ENCODE data around the gene RTN4IP1.
A peak's percentile ranks its signal among the peaks of the same experiment; 100 is the strongest.
"Not testable (repeated sequence)": the region's sequence is repeated elsewhere in the genome, so short reads cannot be mapped to it uniquely, and the experiment has no call there.

RTN4IP1 gene

DNA sequence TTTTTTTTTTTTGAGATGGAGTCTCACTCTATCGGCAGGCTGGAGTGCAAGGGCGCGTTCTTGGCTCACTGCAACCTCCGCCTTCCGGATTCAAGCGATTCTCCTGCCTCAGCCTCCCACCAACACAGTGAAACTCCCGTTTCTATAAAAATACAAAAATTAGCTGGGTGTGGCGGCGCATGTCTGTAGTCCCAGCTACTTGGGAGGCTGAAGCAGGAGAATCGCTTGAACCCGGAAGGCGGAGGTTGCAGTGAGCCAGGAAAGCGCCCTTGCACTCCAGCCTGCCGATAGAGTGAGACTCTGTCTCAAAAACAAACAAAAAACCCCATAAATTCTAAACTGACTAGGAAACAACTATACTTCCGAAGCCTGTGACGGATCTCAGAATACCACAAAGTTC is 1.5 kb downstream of the RTN4IP1 start:
- not testable (repeated sequence) for DNase-seq

DNA sequence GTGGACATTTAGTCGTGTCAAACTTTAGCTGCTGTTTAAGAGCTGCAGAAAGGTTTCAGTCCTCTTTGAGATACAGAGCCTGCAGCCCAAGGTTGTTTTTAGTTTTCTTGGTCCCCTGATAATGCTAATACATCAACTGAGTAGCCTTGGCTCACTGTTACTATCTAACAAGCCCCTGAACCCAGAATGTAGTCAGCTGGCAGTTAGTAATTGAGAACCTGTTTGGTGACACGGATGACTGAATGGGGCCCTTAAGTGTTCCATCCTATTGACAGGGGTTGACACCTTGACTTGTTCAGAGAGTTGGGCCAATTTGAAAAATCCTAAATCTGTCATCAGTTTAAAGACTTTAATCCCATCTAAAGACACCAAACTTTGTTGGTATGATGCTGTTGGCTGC is 2.8 kb downstream of the RTN4IP1 start:
- DNase-seq, result no peak

DNA sequence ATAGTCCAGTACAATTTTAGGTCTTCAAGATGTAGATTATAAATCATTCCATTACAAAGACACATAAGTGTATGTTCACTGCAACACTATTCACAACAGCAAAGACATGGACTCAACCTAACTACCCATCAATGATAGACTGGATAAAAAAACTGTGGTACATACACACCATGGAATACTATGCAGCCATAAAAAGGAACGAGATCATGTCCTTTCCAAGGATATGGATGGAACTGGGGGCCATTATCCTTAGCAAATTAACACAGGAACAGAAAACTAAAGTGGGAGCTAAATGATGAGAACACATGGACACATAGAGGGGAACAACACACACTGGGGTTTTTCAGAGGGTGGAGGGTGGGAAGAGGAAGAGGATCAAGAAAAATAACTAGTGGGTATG is 6.3 kb downstream of the RTN4IP1 start:
- no peak for DNase-seq

DNA sequence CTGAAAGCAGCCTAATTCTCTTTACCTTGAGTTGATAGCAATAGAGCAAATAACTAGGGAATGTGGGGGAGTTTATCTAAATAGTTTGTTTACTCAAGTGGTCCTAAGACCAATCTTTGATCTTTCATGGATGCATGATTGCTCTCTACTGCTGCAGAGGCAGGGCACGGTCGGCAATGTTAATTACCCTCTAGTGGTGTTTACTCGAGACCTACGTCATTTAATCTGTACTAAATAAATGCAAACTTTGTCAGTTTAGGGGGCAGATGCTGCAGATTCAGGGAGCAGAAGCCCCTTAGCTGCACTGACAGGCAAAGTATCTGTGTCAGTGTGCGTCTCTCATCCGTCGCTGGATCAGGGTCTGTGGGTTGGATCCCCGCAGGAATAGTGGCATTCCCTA is 6.9 kb downstream of the RTN4IP1 start:
- DNase-seq, result no peak

DNA sequence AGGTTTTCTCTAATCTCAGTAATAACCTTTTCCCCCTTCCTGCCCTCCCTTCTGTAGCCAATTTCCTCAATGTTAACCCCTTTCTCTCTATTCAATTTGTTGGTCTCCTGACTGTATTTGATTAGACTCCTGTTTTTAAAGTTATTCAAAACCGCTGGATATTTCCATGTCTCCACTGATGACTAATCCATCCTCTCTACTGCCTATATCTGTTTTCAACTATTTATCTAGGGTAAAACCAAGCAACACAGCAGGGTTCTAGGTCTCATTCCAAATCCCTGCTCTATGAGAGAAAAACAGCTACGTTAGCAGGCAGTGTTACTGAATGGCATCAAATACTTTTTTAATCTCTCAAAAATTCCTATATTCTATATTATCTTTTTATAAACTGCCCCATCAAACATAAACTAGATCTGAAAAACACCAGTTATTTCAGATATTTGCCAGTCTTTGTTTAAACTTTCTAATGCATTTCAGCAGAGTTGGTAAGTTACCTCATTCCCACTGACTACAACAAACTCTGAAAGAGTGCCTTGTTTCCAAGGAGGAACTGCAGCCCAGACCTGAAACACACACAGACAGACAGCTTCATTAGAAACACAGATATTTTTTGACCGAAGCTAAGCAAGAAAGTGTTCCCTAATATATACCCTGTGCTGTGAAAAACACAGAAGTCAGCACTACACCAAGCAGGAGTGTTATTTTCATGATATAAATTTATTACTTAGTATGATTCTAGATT is 8.2 kb downstream of the RTN4IP1 start:
- DNase-seq, result no peak

DNA sequence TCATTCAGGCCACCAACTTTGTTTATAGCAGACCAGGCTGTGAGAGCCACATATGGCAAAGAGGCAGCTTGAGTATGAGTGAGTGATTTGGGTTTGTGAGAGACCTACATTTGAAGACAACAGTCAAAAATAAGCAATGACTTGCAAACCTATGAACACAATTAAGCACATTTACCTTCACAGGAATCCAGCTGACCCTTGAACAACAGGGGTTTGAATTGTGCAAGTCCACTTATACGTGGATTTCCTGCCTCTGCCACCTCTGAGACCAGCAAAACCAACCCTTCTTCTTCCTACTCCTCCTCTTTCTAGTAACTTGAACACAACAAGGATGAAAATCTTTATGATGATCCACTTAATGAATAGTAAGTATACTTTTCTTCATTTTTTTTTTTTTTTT is 10.1 kb downstream of the RTN4IP1 start:
- DNase-seq, result no peak

DNA sequence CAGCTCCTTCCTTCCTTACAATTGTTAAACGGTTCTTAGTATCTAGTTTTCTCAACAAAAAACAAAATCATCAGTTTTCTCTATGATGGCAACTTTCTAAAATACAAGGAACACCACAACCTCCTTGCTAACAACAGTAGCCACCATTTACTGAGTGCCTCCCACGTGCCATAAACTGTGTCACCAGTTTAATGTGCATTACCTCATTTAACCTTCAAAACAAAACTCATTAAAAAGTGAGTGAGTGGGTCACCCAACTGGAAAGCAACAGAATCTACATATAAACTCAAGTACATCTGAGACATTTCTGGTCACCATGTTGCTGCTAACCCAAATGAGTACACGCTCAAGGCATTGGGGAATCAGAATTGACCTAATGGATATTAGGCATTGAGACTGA is 11.0 kb downstream of the RTN4IP1 start:
- DNase-seq, result no peak

DNA sequence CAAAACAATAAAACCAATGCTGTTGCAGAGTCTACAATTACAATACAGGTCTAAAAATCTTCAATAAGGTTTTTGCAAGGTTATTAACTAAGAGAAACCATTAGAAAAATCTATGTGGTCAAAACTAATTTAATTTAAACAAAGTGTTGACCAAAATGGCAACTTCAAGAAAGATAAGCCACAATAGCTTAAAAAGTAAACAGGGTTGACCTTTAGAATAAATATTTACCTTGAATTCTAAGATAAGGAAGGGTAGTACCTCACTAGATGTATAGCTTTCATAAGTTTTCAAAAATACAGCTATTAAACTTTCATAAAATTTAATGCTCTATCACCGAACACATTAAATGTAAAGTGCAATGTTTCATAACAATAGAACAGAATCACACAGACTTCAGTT is 11.4 kb downstream of the RTN4IP1 start:
- no peak for DNase-seq

DNA sequence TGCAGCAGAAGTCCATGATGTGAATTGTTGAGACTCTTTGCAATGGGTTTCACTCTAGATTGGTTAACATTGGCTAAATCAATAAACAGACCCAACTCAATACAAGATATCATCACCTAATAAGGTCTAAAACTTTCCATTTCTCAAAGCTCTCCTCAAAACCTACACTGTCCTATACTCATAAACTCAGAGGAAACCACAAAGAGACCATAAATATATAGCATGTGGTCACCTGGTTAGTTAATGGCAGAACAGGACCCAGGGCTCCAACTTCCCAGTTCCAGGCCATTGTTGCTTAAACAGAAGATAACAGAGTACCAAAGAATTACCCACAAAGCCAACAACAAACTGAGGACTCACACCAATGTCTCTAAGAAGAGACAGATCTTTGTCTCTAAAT is 12.0 kb downstream of the RTN4IP1 start:
- DNase-seq, result no peak

DNA sequence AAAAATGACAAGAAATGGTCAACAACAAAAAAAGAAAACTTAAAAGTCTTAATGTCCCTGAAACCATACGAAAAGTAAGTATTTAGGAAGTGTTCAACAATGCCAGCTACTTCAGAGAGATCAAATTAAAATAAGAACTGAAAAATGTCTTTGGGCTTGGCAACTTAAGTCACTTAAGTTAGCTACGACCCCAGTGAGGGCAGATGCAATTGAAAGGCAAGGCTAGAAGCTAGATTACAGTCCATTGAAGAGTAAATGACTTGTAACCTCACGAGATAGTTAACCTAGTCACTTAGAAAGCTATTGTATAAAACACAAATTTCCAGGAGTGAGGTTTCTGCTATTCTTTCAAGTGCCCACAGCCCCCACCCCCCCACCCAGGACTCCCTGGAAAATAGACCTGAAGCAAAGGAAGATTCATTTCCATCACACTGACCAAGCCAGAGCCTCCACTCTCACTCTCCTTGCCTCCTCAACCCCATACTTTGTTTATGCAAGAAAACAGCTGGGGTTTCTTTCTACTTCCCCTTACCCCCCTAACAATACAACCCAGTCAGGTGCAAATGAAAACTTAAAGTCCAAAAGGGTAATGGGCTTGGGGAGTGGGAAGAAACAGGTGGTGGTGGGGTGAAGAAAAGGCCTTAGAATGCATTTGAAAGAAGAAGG is 14.6 kb downstream of the RTN4IP1 start:
- no peak for DNase-seq

DNA sequence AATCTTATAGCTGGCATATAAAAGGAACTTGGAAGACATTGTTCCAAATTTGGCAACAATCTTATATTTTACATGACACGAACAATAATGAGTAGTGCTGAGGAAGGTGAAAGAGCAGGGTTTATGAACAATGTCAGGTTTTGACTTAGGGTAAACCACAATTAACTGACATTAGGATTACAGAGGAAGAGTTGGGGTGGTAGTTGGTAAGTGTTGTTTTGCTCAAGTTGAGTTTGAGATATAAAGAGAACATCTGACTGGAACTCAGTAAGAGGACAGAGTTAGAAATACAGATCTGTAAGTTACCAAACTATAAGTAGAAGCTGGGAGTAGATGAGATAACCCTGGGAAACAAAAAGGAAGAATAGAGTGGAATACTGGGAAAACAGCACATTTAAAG is 15.1 kb downstream of the RTN4IP1 start:
- DNase-seq, result no peak

DNA sequence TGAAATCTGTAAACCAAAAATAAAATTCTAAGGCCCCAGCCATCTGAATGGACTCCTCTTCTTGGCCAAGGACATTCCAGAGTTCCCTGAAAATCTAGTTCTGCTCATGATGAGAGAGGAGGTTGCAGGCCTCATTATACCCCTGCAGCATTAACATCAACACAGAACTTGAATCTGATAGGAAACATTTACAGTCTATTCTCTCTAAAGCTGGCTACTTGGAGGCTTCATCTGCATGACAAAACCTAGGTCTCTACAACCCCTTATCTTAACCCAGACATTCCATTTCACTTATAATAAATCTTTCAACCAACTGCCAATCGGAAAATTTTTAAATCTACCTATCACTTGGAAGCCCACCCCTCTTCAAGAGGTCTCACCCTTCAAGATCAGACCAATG is 15.7 kb downstream of the RTN4IP1 start:
- no peak for DNase-seq

DNA sequence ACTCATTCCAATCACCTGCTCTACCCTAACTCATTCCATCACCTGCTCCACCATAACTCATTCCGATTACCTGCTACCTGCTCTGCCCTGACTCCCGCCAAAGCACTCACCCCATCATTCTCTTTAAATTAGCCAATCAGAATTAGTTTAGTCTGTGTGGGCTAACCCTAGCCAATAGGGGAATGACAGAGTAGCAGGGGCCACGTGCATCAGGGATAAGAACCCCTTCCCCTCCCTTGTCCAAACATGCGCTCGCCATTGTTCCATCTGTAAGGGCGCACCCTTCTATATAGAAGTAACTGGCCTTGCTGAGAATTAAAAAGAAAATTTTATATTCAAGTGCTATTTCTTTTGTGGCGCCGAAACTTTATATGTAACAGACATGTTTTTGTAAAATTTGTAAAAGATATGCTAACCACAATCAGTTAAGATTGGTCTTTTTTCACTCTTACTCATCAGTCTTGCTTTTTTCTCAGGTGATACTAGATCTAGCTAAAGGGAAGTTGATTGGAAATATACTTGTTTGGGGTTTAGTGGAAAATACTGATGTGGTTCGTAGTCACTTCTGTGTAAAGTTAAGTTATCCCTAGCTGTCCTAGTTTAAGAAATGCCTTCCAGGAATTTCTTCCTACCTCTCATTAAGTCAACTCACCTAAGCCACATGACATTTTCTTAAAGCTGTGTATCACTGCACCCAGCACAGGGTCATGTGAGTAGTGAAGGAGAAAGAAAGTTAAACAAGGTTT is 16.5 kb downstream of the RTN4IP1 start:
- no peak for DNase-seq

DNA sequence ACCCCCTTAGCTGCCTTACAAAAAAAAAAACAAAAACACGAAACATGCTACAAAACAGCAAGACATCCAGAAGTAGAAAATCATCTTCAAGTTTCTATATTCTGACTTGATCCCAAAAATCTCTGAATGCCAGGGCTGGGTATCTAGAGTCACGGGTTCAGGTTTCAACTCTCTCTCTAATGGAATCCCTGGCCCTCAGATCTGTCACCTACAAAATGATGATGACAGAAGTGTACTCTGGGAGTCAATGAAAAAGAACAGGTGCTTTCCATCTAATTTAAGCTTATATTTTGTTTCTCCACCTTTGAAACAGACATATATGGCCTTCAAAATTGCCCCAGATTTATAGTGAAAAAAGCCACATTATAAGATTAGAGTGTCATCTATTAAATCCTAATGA is 18.3 kb downstream of the RTN4IP1 start:
- DNase-seq, result no peak

DNA sequence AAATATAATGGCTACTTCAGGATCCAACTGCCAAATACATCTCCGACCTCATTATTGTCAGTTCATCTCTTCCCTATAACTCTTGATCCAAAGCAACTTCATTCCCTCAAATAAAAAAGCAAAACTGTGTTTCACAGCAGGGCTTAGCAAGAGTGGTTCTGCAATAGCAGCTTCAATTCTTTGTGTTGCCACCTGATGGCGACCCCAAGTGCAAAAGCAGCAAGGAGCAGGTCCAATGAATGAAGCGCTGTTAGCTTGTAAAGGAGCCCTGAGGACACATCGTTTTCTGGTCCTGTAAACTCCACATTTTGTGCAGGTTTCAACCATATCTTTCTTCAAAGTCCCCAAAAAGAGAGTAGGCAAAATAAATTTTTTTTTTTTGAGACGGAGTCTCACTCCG is 19.6 kb downstream of the RTN4IP1 start:
- no peak for DNase-seq

DNA sequence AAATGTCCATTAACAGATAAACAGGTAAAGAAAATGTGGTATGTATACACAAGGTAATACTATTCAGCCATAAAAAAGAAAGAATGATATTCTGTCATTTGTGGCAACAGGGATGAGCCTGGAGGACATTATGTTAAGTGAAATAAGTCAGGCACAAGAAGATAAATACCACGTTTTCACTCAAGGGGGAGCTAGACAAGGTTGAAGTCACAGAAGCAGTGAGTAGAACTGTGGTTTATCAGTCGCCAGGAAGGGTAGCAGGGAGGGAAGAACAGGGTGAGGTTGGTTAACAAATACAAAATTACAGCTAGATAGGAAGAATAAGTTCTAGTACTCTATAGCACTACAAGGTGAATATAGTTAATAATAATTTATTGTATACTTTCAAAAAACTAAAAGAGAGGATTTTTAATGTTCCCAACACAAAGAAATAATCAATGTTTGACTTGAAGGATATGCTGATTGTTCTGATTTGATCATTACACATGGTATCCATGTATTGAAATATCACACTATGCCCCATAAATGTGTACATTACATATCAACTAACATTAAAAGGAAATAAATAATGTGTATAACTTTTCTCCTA is 21.1 kb downstream of the RTN4IP1 start:
- DNase-seq, result peak; percentile 68

DNA sequence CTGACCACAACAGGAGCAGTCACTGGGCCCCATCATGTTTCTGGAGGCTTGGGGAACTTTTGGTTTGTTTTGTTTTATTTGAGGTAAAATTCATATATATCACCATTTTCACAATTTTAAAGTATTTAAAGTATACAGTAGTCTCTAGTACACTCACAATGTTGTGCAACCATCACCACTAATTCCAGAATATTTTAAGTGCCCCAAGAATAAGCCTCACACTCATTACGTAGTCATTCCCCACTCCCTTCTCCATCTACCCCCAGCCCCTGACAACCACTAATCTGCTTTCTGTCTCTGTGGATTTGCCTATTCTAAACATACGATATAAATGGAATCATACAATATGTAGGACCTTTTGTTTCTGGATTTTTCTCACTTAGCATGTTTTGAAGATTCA is 29.0 kb downstream of the RTN4IP1 start:
- DNase-seq, result no peak

DNA sequence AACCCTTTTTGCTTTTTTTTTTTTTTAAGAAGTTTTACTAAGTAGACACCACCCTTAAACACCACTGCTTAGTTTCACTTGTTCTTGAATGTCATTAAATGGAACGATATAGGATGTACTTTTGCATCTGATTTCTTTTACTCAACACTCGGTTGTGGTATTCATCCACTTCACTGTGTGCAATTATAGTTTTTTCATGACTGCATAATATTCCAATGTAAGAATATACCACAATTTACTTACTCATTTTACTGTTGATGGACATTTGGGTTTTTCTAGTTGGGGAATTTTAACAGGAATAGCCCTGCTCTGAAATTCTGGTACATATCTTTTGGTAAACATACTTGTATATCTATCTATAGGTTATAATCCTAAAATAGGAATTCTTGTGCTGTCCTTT is 29.9 kb downstream of the RTN4IP1 start:
- DNase-seq, result no peak

DNA sequence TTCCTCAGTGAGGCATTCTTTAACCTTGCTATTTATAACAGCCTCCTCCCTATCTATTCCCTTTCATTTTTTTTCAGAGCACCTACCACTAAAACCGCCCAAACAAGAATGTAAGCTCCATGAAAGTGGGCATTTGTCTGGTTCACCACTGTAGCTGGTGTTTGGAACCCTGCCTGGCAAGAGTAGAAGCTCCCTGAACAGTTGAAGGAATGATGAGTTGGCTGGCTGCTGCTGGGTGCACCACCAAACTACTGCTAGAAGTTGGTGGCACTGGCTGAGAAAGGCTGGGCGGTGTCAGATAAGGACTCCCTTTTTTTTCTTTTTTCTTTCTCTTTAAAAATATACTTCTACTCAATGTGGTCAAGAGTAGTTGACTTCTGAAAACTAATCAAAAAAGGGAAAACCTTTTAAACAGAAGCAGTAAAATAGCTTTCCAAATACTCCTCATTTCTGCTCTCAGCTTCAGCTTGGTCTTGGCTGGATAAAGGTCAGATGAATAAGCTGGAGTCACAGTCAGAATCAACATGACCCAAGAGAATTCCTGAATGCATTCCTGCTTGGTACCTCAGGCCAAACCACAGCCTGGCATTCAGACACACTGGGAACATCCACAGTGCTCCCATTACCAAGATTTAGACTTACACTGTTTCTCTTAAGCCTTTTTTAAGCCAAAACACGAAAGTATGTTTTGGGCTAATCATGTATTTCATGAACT is 38.0 kb downstream of the RTN4IP1 start:
- peak; percentile 92 for DNase-seq

DNA sequence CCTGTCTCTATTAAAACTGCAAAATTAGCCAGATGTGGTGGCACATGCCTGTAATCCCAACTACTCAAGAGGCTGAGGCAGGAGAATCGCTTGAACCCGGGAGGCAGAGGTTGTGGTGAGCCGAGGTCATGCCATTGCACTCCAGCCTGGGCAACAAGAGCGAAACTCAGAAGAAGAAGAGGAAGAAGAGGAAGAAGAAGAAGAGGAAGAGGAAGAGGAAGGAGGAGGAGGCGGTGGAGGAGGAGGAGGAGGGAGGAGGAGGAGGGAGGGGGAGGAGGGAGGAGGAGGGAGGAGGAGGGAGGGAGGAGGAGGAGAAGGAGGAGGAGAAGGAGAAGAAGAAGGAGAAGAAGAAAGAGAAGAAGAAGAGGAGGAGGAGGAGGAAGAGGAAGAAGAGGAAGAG is 40.4 kb downstream of the RTN4IP1 start:
- not testable (repeated sequence) for DNase-seq

DNA sequence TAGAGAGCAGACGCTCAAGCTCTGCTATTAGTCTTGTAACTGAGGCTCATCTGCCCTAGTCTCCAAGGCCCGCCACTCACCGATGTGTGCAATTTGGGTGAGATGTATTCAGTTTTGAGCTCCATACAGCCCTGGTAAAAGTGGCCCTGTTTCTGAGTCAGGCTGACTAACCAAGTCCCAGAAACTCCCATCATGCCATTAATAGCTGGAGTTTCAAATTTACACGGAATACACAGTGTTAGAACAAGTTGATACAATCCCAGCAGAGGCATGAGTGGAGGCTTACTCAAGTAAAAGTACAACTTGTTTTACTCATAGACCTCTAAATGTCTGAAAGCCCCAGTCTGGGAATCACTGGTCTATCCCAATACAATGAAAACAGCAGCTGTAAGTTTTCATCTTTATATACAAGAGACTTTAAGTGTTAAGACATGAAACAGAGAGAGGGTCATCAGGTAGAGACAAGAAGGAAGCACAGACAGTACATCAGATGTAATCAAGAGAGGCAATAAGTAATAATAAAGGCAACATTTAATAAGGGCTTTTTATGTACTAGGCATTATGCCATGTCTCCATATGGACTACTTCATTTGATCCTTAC is 42.4 kb downstream of the RTN4IP1 start:
- DNase-seq, result no peak

DNA sequence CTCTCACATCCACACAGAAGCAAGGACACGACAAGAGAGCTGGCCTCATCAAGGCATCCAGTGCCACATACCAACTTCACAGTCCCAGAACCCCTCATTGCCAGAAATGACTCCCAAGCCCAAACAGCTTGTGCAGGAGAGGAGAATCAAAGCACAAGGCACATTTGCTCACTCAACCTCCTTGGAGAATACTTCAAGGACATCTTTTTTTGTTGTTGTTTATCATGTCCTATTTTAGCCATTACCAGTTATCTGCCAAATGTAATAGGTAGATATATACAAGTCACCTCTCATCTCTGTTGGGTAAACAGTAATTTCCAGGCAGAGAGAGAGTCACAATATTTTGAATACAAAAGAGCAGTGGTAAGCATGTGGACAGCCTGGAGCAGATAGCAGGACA is 47.8 kb downstream of the RTN4IP1 start:
- DNase-seq, result no peak

DNA sequence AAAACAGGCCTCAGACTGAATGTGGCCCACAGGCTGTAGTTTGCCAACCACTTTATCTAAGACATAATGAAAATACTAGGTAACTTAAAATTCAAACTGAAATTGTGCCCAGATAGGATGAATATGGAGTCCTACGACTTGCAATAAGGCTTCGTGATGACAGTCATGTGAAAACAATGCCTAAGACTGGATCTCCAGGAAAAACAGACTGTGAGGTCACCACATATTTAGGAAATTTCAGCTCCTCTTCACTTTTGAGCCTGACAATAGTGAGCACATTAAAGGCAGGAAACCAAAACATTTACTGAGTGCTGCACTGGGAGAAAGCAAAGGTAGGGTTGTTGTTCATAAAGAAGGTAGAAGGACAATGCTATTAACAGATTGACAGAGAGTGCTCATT is 50.0 kb downstream of the RTN4IP1 start:
- DNase-seq, result peak; percentile 32
